ENCODE data around the gene NPAS3.

DNA sequence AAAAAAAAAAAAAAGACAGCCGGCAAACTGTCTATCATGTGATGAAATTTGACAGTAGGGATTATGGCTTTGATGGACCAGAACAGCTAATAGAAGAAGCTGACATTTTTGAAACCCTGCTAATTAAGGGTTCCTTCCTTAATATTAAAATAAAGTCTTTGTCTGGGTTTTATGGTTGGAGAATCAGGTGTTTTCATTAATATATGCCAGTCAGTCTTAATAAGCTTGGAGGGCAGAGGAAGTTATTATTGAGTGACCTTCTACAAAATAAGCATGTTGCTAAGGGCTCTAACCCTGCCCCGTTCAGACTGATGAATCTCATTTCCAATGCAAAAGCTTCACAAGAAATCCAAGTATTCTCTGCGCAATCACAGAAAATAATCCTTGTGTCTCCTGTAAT, 722.4 kb downstream of the NPAS3 start:
- TF ChIP-seq EZH2phosphoT487 (IDR thresholded peaks at IDR 0.05; ENCODE audit: low read length) = no peak
- TF ChIP-seq CTCF (IDR thresholded peaks at IDR 0.05; ENCODE audit: low read length) = no peak
